ENCODE results near the gene CGB5.

The CGB5 gene

GRCh38 chr19:49057636-49058234, 14.1 kb downstream of the CGB5 start, which contains the start of gene CGB7:
TSS of gene CGB7 (minus strand) at chr19:49057749. CDS start at chr19:49055375, 2,374 bp downstream.
- peak; percentile 88 for DNase-seq (ENCODE audit: low read depth)

GRCh38 chr19:49058562-49058961, 14.9 kb downstream of the CGB5 start:
- DNase-seq (ENCODE audit: low read depth), result peak; percentile 51

GRCh38 chr19:49059053-49059452, 15.4 kb downstream of the CGB5 start:
- DNase-seq (ENCODE audit: low read depth), result no peak

GRCh38 chr19:49061000-49061399, 17.4 kb downstream of the CGB5 start:
- DNase-seq (ENCODE audit: low read depth), result no peak

GRCh38 chr19:49061445-49061844, 17.8 kb downstream of the CGB5 start:
- DNase-seq (ENCODE audit: low read depth), result no peak

- no peak for DNase-seq (ENCODE audit: low read depth)
Measured at GRCh38 chr19:49064029-49064629, 20.5 kb downstream of the CGB5 start.

- DNase-seq (ENCODE audit: low read depth), result peak; percentile 40
Measured at GRCh38 chr19:49064768-49065611, 21.3 kb downstream of the CGB5 start, which contains the start of gene NTF4. TSS of gene NTF4 (minus strand) at chr19:49064818. CDS start at chr19:49061997, 2,821 bp downstream.

GRCh38 chr19:49065905-49066512, 22.4 kb downstream of the CGB5 start:
- DNase-seq (ENCODE audit: low read depth), result no peak

- DNase-seq (ENCODE audit: low read depth), result no peak
Measured at GRCh38 chr19:49067554-49067953, 23.9 kb downstream of the CGB5 start.

- DNase-seq (ENCODE audit: low read depth), result peak; percentile 40
Measured at GRCh38 chr19:49069026-49069425, 25.4 kb downstream of the CGB5 start.

- DNase-seq (ENCODE audit: low read depth), result no peak
Measured at GRCh38 chr19:49070416-49070815, 26.8 kb downstream of the CGB5 start.

GRCh38 chr19:49071860-49072547, 28.4 kb downstream of the CGB5 start:
- no peak for DNase-seq (ENCODE audit: low read depth)

- peak; percentile 47 for DNase-seq (ENCODE audit: low read depth)
Measured at GRCh38 chr19:49073514-49074378, 30.1 kb downstream of the CGB5 start.

- DNase-seq (ENCODE audit: low read depth), result peak; percentile 67
Measured at GRCh38 chr19:49074869-49075268, 31.2 kb downstream of the CGB5 start.

GRCh38 chr19:49080392-49080791, 36.7 kb downstream of the CGB5 start:
- no peak for DNase-seq (ENCODE audit: low read depth)

- no peak for DNase-seq (ENCODE audit: low read depth)
Measured at GRCh38 chr19:49081273-49081672, 37.6 kb downstream of the CGB5 start.

- DNase-seq (ENCODE audit: low read depth), result no peak
Measured at GRCh38 chr19:49084206-49085019, 40.8 kb downstream of the CGB5 start.

- peak; percentile 99 for DNase-seq (ENCODE audit: low read depth)
Measured at GRCh38 chr19:49085020-49085867, 41.6 kb downstream of the CGB5 start, which contains the start of gene SNRNP70. TSS of gene SNRNP70 (plus strand) at chr19:49085451. CDS start at chr19:49086415, 964 bp downstream.

- no peak for DNase-seq (ENCODE audit: low read depth)
Measured at GRCh38 chr19:49085868-49086232, 42.2 kb downstream of the CGB5 start.

Measured in ELR (cell line).